PC-9 (cell line): Measurements from ENCODE around the gene SRSF1. TPM values are rescaled to one million over a fixed set of nuclear protein-coding genes. Genes with fewer than 3 reads are reported as not detected.

Source experiments
- BruUV-seq: library from RNA; stranded (reverse); fragments of 400-500 nt; replicated peaks from 2 replicates; lab custom pipeline; 2021; lab: Mats Ljungman, UMichigan
- CTCF ChIA-PET: fragments of 300-600 bp; sonication (Branson Sonifier 250); formaldehyde crosslinking; loops from one replicate; lab custom pipeline; 2022; ENCODE audit warnings: antibody characterized with exemption; lab: Charles Lee
- POLR2A ChIA-PET: fragments of 300-600 bp; sonication (Branson Sonifier 250); formaldehyde crosslinking; loops from one replicate; lab custom pipeline; 2022; ENCODE audit warnings: antibody characterized with exemption; ENCODE audit not compliant: unreplicated experiment; lab: Charles Lee
- DNase-seq, 2 experiments: peaks; one replicate each; pipeline versions ENCODE4 v3.0.0 to v3.0.0-alpha.2; 2015 to 2022; ENCODE audit warnings: mixed read lengths in 1 of 2
- H2AFZ ChIP-seq: fragments of 200-600 bp; sonication (generic); 2 replicates; pipeline ENCODE4 v1.8.1; 2017; ENCODE audit warnings: antibody characterized with exemption
- H3F3A ChIP-seq: fragments of 200-600 bp; sonication (generic); 2 replicates; pipeline ENCODE4 v1.8.1; 2017; ENCODE audit warnings: antibody characterized with exemption, mild to moderate bottlenecking, low read depth; ENCODE audit not compliant: insufficient read depth
- H3K27ac ChIP-seq: fragments of 200-600 bp; sonication (generic); 2 replicates; pipeline ENCODE4 v1.6.1; 2016; ENCODE audit warnings: mixed run types
- H3K27me3 ChIP-seq: fragments of 200-600 bp; sonication (generic); 2 replicates; pipeline ENCODE4 v1.6.1; 2016; ENCODE audit warnings: low read depth, mixed run types; ENCODE audit not compliant: insufficient read depth
- H3K36me3 ChIP-seq: fragments of 200-600 bp; sonication (generic); 2 replicates; pipeline ENCODE4 v1.6.1; 2016; ENCODE audit warnings: low read depth, mixed run types
- H3K4me1 ChIP-seq: fragments of 200-600 bp; sonication (generic); replicated peaks from 2 replicates; pipeline ENCODE4 v1.6.1; 2016; ENCODE audit warnings: mixed run types; ENCODE audit not compliant: insufficient read depth
- H3K4me2 ChIP-seq: fragments of 200-600 bp; sonication (generic); 2 replicates; pipeline ENCODE4 v1.6.1; 2017; ENCODE audit warnings: mixed run types
- H3K4me3 ChIP-seq: fragments of 200-600 bp; sonication (generic); 2 replicates; pipeline ENCODE4 v1.6.1; 2016; ENCODE audit warnings: mixed run types
- H3K79me2 ChIP-seq: fragments of 200-600 bp; sonication (generic); 2 replicates; pipeline ENCODE4 v1.6.1; 2017; ENCODE audit warnings: low read depth, mixed run types
- H3K9me2 ChIP-seq: fragments of 200-600 bp; sonication (generic); 2 replicates; pipeline ENCODE4 v1.8.1; 2017; ENCODE audit warnings: mild to moderate bottlenecking; ENCODE audit not compliant: insufficient read depth
- H3K9me3 ChIP-seq: fragments of 200-600 bp; sonication (generic); 2 replicates; pipeline ENCODE4 v1.8.1; 2016; ENCODE audit warnings: low read depth; ENCODE audit not compliant: insufficient read depth
- H4K20me1 ChIP-seq: fragments of 200-600 bp; sonication (generic); 2 replicates; pipeline ENCODE4 v1.8.1; 2017; ENCODE audit not compliant: insufficient read depth
- CTCF ChIP-seq: fragments of 200-600 bp; sonication (generic); conservative IDR thresholded peaks from 2 replicates; pipeline ENCODE4 v1.6.1; 2017; ENCODE audit warnings: mixed run types, antibody characterized with exemption, mild to moderate bottlenecking, moderate library complexity
- EZH2 ChIP-seq: fragments of 200-600 bp; sonication (generic); IDR thresholded peaks from 2 replicates; pipeline ENCODE4 v1.8.0; 2017; ENCODE audit warnings: antibody characterized with exemption, low read depth
- intact Hi-C: fragments of 100-400 bp; cut with micrococcal nuclease; formaldehyde crosslinking; loops from one replicate; pipeline ENCODE4 v1.10.0; 2022; ENCODE audit not compliant: unreplicated experiment
- total RNA-seq: library from RNA; stranded (reverse); gene quantifications from 2 replicates; pipeline ENCODE4 v1.2.3, GENCODE V29; 2021

Gene SRSF1
- total RNA-seq, 1 experiment from 2014 or later: 278 TPM

- POLR2A ChIA-PET: interaction anchor here (0.6 to 1.3 kb wide), 3 partner anchors 53 to 184 kb away, joined by 3 to 6 read pairs (median 6); no protein-coding TSS in a partner anchor
- Histone ChIP-seq H3K4me3 (peak overlapping the region; percentile 95), H3K27me3 (no peaks in the 10 kb centered on the region), H3K4me2 (peak overlapping the region; percentile 97), H4K20me1 (peaks cover 53% of the 10 kb centered on the region), H3K79me2 (peaks cover 68% of the 10 kb centered on the region), H3K27ac (peak overlapping the region; percentile 95), H3K36me3 (peaks cover 46% of the 10 kb centered on the region), H3K9me2 (no peaks in the 10 kb centered on the region), H3F3A (peaks cover 65% of the 10 kb centered on the region), H3K4me1 (peaks cover 38% of the 10 kb centered on the region), H3K9me3 (no peaks in the 10 kb centered on the region), H2AFZ (no peak overlapping the region)
- CTCF ChIA-PET: interaction anchor here (0.6 to 1.3 kb wide), 4 partner anchors 10 to 312 kb away, joined by 3 to 5 read pairs (median 4); no protein-coding TSS in a partner anchor
- TF ChIP-seq EZH2: no peak
- intact Hi-C loops: loop anchor here (10.0 kb wide), 1 partner anchor 761 kb away; no protein-coding TSS in a partner anchor
- no peak for DNase-seq
- no TSS peak for BruUV-seq
Measured at GRCh38 chr17:58005728-58006559, 1.1 kb downstream of the SRSF1 start.

GRCh38 chr17:58005031-58005727, 1.9 kb downstream of the SRSF1 start:
- intact Hi-C loops: loop anchor here (10.0 kb wide), 1 partner anchor 760 kb away; no protein-coding TSS in a partner anchor
- H3F3A ChIP-seq: peaks cover 69% of the 10 kb centered on the region
- TF ChIP-seq EZH2 (no peak), CTCF (no peak; the same call in 1 of the 2 replicates)
- H2AFZ ChIP-seq: no peak overlapping the region
- 0 out of 2 replicates have a peak overlapping the region, but pooled peaks have one; percentile 95 for H3K27ac ChIP-seq
- peak overlapping the region; percentile 97 for H3K4me2 ChIP-seq
- no peaks in the 10 kb centered on the region for H3K9me3 ChIP-seq
- no peaks in the 10 kb centered on the region for H3K9me2 ChIP-seq
- H3K4me3 ChIP-seq: peak overlapping the region; percentile 95
- H3K36me3 ChIP-seq: peaks cover 51% of the 10 kb centered on the region
- H4K20me1 ChIP-seq: peaks cover 59% of the 10 kb centered on the region
- H3K4me1 ChIP-seq: peaks cover 38% of the 10 kb centered on the region
- POLR2A ChIA-PET: no interaction called here
- peaks cover 68% of the 10 kb centered on the region for H3K79me2 ChIP-seq
- CTCF ChIA-PET: interaction anchor here (1.3 kb wide), 1 partner anchor 9 kb away, joined by 3 read pairs; no protein-coding TSS in a partner anchor
- no peak for DNase-seq
- BruUV-seq: no TSS peak
- no peaks in the 10 kb centered on the region for H3K27me3 ChIP-seq

GRCh38 chr17:58004060-58004459, 3.0 kb downstream of the SRSF1 start:
- no peaks in the 10 kb centered on the region for H3K9me2 ChIP-seq
- CTCF ChIA-PET: no interaction called here
- peak overlapping the region; percentile 95; the same call in 1 of the 2 replicates for H3K4me3 ChIP-seq
- DNase-seq: no peak
- peak overlapping the region; percentile 97 for H3K4me2 ChIP-seq
- H3K36me3 ChIP-seq: peaks cover 56% of the 10 kb centered on the region
- H2AFZ ChIP-seq: no peak overlapping the region
- peaks cover 75% of the 10 kb centered on the region for H3F3A ChIP-seq
- TF ChIP-seq EZH2 (no peak), CTCF (no peak)
- peaks cover 66% of the 10 kb centered on the region for H3K79me2 ChIP-seq
- H3K27me3 ChIP-seq: no peaks in the 10 kb centered on the region
- no peaks in the 10 kb centered on the region for H3K9me3 ChIP-seq
- H3K27ac ChIP-seq: no peak overlapping the region
- H3K4me1 ChIP-seq: peaks cover 38% of the 10 kb centered on the region
- peaks cover 69% of the 10 kb centered on the region for H4K20me1 ChIP-seq
- no TSS peak for BruUV-seq
- POLR2A ChIA-PET: no interaction called here
- intact Hi-C loops: loop anchor here (10.0 kb wide), 1 partner anchor 759 kb away; no protein-coding TSS in a partner anchor
